HEK293 (cell line): Measurements from ENCODE around the gene TBX3.

Experiments used
- KLF16 ChIP-seq: fragments of 450-650 bp; formaldehyde crosslinking; IDR thresholded peaks from 2 replicates; pipeline ENCODE4 v1.5.1; 2017; ENCODE audit warnings: missing biosample characterization, missing genetic modification characterization
- OVOL3 ChIP-seq: fragments of 450-650 bp; formaldehyde crosslinking; IDR thresholded peaks from 2 replicates; pipeline ENCODE4 v1.5.1; 2016; ENCODE audit warnings: missing biosample characterization, missing genetic modification characterization
- SCRT1 ChIP-seq: fragments of 450-650 bp; formaldehyde crosslinking; IDR thresholded peaks from 2 replicates; pipeline ENCODE4 v1.5.1; 2016; ENCODE audit warnings: missing biosample characterization, missing genetic modification characterization, borderline replicate concordance
- ZFP37 ChIP-seq: fragments of 450-650 bp; formaldehyde crosslinking; IDR thresholded peaks from 2 replicates; pipeline ENCODE4 v1.5.1; 2016; ENCODE audit warnings: missing biosample characterization, missing genetic modification characterization
- ZIC2 ChIP-seq: fragments of 450-650 bp; formaldehyde crosslinking; IDR thresholded peaks from 2 replicates; pipeline ENCODE4 v1.5.1; 2016; ENCODE audit warnings: missing biosample characterization, missing genetic modification characterization
- ZNF132 ChIP-seq: fragments of 450-650 bp; formaldehyde crosslinking; IDR thresholded peaks from 2 replicates; pipeline ENCODE4 v1.5.1; 2017; ENCODE audit warnings: missing biosample characterization, missing genetic modification characterization, borderline replicate concordance
- ZNF146 ChIP-seq: fragments of 450-650 bp; formaldehyde crosslinking; IDR thresholded peaks from 2 replicates; pipeline ENCODE4 v1.5.1; 2016; ENCODE audit warnings: missing biosample characterization, missing genetic modification characterization
- ZNF155 ChIP-seq: fragments of 450-650 bp; formaldehyde crosslinking; IDR thresholded peaks from 2 replicates; pipeline ENCODE4 v1.5.1; 2016; ENCODE audit warnings: missing biosample characterization, missing genetic modification characterization
- ZNF157 ChIP-seq: fragments of 450-650 bp; formaldehyde crosslinking; IDR thresholded peaks from 2 replicates; pipeline ENCODE4 v1.5.1; 2016; ENCODE audit warnings: missing biosample characterization, missing genetic modification characterization
- ZNF175 ChIP-seq: fragments of 450-650 bp; formaldehyde crosslinking; IDR thresholded peaks from 2 replicates; pipeline ENCODE4 v1.5.1; 2016; ENCODE audit warnings: missing biosample characterization, missing genetic modification characterization
- ZNF19 ChIP-seq: fragments of 450-650 bp; formaldehyde crosslinking; IDR thresholded peaks from 2 replicates; pipeline ENCODE4; 2016; ENCODE audit warnings: missing biosample characterization, missing genetic modification characterization, low read depth
- ZNF335 ChIP-seq: fragments of 450-650 bp; formaldehyde crosslinking; conservative IDR thresholded peaks from 2 replicates; pipeline ENCODE4 v1.5.1; 2016; ENCODE audit warnings: missing biosample characterization, missing genetic modification characterization
- ZNF366 ChIP-seq: fragments of 450-650 bp; formaldehyde crosslinking; conservative IDR thresholded peaks from 2 replicates; pipeline ENCODE4 v1.5.1; 2016; ENCODE audit warnings: missing biosample characterization, missing genetic modification characterization
- ZNF426 ChIP-seq: fragments of 450-650 bp; formaldehyde crosslinking; IDR thresholded peaks from 2 replicates; pipeline ENCODE4 v1.5.1; 2017; ENCODE audit warnings: missing biosample characterization, missing genetic modification characterization, mild to moderate bottlenecking, inconsistent platforms, moderate library complexity
- ZNF501 ChIP-seq: fragments of 450-650 bp; formaldehyde crosslinking; IDR thresholded peaks from 2 replicates; pipeline ENCODE4 v1.5.1; 2016; ENCODE audit warnings: missing biosample characterization, missing genetic modification characterization
- ZNF521 ChIP-seq: fragments of 450-650 bp; formaldehyde crosslinking; IDR thresholded peaks from 2 replicates; pipeline ENCODE4 v1.5.1; 2017; ENCODE audit warnings: missing biosample characterization, mild to moderate bottlenecking, missing genetic modification characterization
- ZNF529 ChIP-seq: fragments of 450-650 bp; formaldehyde crosslinking; IDR thresholded peaks from 2 replicates; pipeline ENCODE4 v1.5.1; 2017; ENCODE audit warnings: missing genetic modification characterization, missing biosample characterization; ENCODE audit not compliant: insufficient replicate concordance
- ZNF560 ChIP-seq: fragments of 450-650 bp; formaldehyde crosslinking; IDR thresholded peaks from 2 replicates; pipeline ENCODE4 v1.5.1; 2017; ENCODE audit warnings: missing biosample characterization, missing genetic modification characterization, borderline replicate concordance
- ZNF561 ChIP-seq: fragments of 450-650 bp; IDR thresholded peaks from 2 replicates; pipeline ENCODE4 v1.5.1; 2018; ENCODE audit warnings: missing biosample characterization, missing genetic modification characterization, borderline replicate concordance
- ZNF677 ChIP-seq: fragments of 450-650 bp; IDR thresholded peaks from 2 replicates; pipeline ENCODE4 v1.5.0; 2018; ENCODE audit warnings: missing biosample characterization, mild to moderate bottlenecking, missing genetic modification characterization, moderate library complexity
- ZNF768 ChIP-seq: fragments of 450-650 bp; formaldehyde crosslinking; IDR thresholded peaks from 2 replicates; pipeline ENCODE4 v1.5.1; 2018; ENCODE audit warnings: missing biosample characterization, mild to moderate bottlenecking, missing genetic modification characterization
- ZNF777 ChIP-seq: fragments of 450-650 bp; formaldehyde crosslinking; IDR thresholded peaks from 2 replicates; pipeline ENCODE4 v1.5.1; 2017; ENCODE audit warnings: missing biosample characterization, missing genetic modification characterization, borderline replicate concordance
- ZNF785 ChIP-seq: fragments of 450-650 bp; formaldehyde crosslinking; IDR thresholded peaks from 2 replicates; pipeline ENCODE4 v1.5.1; 2016; ENCODE audit warnings: missing biosample characterization, missing genetic modification characterization
- ZNF830 ChIP-seq: fragments of 450-650 bp; IDR thresholded peaks from 2 replicates; pipeline ENCODE4 v1.5.0; 2018; ENCODE audit warnings: missing biosample characterization, missing genetic modification characterization, low read depth, mild to moderate bottlenecking, moderate library complexity
- ZXDB ChIP-seq: fragments of 450-650 bp; formaldehyde crosslinking; IDR thresholded peaks from 2 replicates; pipeline ENCODE4 v1.5.1; 2016; ENCODE audit warnings: missing biosample characterization, missing genetic modification characterization
- TF ChIP-seq, protein P1 (sequence below): fragments of 450-650 bp; formaldehyde crosslinking; IDR thresholded peaks from 2 replicates; pipeline ENCODE4 v1.5.1; 2016; ENCODE audit warnings: missing biosample characterization, missing genetic modification characterization
- TF ChIP-seq, protein P2 (sequence below): fragments of 450-650 bp; formaldehyde crosslinking; IDR thresholded peaks from 2 replicates; pipeline ENCODE4 v1.5.1; 2017; ENCODE audit warnings: missing biosample characterization, missing genetic modification characterization
- TF ChIP-seq, protein P3 (sequence below): fragments of 450-650 bp; formaldehyde crosslinking; IDR thresholded peaks from 2 replicates; pipeline ENCODE4 v1.5.1; 2016; ENCODE audit warnings: missing biosample characterization, missing genetic modification characterization
- TF ChIP-seq, protein P4 (sequence below): fragments of 450-650 bp; formaldehyde crosslinking; IDR thresholded peaks from 2 replicates; pipeline ENCODE4 v1.5.1; 2017; ENCODE audit warnings: missing biosample characterization, missing genetic modification characterization
- TF ChIP-seq, protein P5 (sequence below): fragments of 450-650 bp; formaldehyde crosslinking; IDR thresholded peaks from 2 replicates; pipeline ENCODE4 v1.5.1; 2016; ENCODE audit warnings: missing biosample characterization, missing genetic modification characterization
- TF ChIP-seq, protein P6 (sequence below): fragments of 450-650 bp; formaldehyde crosslinking; IDR thresholded peaks from 2 replicates; pipeline ENCODE4 v1.5.1; 2016; ENCODE audit warnings: missing biosample characterization, missing genetic modification characterization
- TF ChIP-seq, protein P7 (sequence below): fragments of 450-650 bp; formaldehyde crosslinking; IDR thresholded peaks from 2 replicates; pipeline ENCODE4 v1.5.1; 2017; ENCODE audit warnings: missing biosample characterization, missing genetic modification characterization

The TBX3 gene

DNA sequence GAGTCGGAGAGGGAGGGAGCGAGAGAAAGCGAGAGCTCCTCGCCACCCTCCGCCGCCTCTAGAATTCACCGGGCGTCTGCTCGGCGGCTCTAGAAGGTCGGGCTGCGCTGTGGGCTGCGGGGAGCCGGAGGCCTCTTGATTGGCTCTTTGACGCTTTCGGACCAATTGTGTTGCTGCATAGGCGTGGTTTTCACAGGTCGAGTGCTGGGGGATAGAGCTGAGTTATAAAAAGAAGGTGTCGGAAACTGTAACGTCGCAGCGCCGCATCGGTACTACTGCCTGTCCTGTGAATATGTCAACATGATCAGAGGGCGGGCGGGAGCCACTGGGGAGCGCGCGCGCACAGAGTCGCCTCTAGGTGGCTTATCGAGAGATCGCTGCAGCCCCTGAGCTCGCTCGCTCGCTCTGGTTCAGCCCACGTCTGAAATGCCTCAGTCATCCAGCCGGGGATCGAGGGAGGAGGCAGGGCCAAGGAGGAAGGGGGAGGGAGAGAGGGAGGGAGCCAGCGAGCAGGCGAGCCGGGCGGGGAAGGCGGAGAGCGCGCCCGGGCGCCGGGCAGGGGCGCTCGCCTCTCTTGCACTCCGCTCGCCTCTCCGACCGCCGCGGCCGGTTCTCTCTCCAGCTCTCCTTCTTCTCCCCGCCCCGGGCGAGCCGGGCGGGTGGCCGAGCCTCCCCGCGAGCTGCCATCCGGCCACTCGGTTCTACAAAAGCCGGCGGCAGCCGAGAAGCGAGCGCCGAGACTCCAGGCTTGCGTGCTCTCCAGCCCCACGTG, at the start of gene TBX3 (continued):
- TF ChIP-seq ZNF560 (no peak), ZNF146 (tag by site-specific recombination) (no peak), ZNF830 (no peak), ZNF426 (no peak), ZNF175 (tag by site-specific recombination) (no peak), KLF16 (tag by site-specific recombination) (peak; percentile 20; the same call in 1 of the 2 replicates), ZNF335 (tag by site-specific recombination) (no peak), ZNF785 (tag by site-specific recombination) (no peak), ZXDB (tag by site-specific recombination) (peak; percentile 66), ZNF132 (tag by site-specific recombination) (no peak), ZNF777 (no peak), OVOL3 (no peak), ZFP37 (tag by site-specific recombination) (no peak), ZIC2 (tag by site-specific recombination) (peak; percentile 43), ZNF768 (tag by site-specific recombination) (no peak), ZNF561 (tag by site-specific recombination) (peak; percentile 65), ZNF366 (peak; percentile 96), SCRT1 (tag by site-specific recombination) (no peak), ZNF521 (tag by site-specific recombination) (no peak), ZNF529 (tag by site-specific recombination) (no peak), ZNF501 (tag by site-specific recombination) (peak; percentile 47), ZNF19 (tag by site-specific recombination) (no peak), ZNF157 (no peak), ZNF677 (tag by site-specific recombination) (no peak), ZNF155 (no peak)
- TF ChIP-seq, protein P1, sequence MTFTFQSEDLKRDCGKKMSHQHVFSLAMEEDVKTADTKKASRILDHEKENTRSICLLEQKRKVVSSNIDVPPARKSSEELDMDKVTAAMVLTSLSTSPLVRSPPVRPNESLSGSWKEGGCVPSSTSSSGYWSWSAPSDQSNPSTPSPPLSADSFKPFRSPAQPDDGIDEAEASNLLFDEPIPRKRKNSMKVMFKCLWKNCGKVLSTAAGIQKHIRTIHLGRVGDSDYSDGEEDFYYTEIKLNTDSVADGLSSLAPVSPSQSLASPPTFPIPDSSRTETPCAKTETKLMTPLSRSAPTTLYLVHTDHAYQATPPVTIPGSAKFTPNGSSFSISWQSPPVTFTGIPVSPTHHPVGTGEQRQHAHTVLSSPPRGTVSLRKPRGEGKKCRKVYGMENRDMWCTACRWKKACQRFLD (tag by site-specific recombination), result no peak
- TF ChIP-seq, protein P2, sequence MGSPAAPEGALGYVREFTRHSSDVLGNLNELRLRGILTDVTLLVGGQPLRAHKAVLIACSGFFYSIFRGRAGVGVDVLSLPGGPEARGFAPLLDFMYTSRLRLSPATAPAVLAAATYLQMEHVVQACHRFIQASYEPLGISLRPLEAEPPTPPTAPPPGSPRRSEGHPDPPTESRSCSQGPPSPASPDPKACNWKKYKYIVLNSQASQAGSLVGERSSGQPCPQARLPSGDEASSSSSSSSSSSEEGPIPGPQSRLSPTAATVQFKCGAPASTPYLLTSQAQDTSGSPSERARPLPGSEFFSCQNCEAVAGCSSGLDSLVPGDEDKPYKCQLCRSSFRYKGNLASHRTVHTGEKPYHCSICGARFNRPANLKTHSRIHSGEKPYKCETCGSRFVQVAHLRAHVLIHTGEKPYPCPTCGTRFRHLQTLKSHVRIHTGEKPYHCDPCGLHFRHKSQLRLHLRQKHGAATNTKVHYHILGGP (tag by site-specific recombination), result no peak
- TF ChIP-seq, protein P3, sequence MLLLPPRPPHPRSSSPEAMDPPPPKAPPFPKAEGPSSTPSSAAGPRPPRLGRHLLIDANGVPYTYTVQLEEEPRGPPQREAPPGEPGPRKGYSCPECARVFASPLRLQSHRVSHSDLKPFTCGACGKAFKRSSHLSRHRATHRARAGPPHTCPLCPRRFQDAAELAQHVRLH (tag by site-specific recombination), result no peak
- TF ChIP-seq, protein P4, sequence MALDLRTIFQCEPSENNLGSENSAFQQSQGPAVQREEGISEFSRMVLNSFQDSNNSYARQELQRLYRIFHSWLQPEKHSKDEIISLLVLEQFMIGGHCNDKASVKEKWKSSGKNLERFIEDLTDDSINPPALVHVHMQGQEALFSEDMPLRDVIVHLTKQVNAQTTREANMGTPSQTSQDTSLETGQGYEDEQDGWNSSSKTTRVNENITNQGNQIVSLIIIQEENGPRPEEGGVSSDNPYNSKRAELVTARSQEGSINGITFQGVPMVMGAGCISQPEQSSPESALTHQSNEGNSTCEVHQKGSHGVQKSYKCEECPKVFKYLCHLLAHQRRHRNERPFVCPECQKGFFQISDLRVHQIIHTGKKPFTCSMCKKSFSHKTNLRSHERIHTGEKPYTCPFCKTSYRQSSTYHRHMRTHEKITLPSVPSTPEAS (tag by site-specific recombination), result no peak; the same call in 1 of the 2 replicates
- TF ChIP-seq, protein P5, sequence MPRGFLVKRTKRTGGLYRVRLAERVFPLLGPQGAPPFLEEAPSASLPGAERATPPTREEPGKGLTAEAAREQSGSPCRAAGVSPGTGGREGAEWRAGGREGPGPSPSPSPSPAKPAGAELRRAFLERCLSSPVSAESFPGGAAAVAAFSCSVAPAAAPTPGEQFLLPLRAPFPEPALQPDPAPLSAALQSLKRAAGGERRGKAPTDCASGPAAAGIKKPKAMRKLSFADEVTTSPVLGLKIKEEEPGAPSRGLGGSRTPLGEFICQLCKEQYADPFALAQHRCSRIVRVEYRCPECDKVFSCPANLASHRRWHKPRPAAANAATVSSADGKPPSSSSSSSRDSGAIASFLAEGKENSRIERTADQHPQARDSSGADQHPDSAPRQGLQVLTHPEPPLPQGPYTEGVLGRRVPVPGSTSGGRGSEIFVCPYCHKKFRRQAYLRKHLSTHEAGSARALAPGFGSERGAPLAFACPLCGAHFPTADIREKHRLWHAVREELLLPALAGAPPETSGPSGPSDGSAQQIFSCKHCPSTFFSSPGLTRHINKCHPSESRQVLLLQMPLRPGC (tag by site-specific recombination), result peak; percentile 49; the same call in 1 of the 2 replicates
- TF ChIP-seq, protein P6, sequence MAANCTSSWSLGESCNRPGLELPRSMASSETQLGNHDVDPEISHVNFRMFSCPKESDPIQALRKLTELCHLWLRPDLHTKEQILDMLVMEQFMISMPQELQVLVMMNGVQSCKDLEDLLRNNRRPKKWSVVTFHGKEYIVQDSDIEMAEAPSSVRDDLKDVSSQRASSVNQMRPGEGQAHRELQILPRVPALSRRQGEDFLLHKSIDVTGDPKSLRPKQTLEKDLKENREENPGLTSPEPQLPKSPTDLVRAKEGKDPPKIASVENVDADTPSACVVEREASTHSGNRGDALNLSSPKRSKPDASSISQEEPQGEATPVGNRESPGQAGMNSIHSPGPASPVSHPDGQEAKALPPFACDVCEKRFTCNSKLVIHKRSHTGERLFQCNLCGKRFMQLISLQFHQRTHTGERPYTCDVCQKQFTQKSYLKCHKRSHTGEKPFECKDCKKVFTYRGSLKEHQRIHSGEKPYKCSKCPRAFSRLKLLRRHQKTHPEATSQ, result peak; percentile 51; the same call in 1 of the 2 replicates
- TF ChIP-seq, protein P7, sequence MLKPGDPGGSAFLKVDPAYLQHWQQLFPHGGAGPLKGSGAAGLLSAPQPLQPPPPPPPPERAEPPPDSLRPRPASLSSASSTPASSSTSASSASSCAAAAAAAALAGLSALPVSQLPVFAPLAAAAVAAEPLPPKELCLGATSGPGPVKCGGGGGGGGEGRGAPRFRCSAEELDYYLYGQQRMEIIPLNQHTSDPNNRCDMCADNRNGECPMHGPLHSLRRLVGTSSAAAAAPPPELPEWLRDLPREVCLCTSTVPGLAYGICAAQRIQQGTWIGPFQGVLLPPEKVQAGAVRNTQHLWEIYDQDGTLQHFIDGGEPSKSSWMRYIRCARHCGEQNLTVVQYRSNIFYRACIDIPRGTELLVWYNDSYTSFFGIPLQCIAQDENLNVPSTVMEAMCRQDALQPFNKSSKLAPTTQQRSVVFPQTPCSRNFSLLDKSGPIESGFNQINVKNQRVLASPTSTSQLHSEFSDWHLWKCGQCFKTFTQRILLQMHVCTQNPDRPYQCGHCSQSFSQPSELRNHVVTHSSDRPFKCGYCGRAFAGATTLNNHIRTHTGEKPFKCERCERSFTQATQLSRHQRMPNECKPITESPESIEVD, result no peak
